ENCODE measurements around the gene SLC6A19. TPM values are rescaled to one million over a fixed set of nuclear protein-coding genes. Genes with fewer than 3 reads are reported as not detected.

Gene SLC6A19
- total RNA-seq, 4 donors from 2014 or later, result not detected

GRCh38 chr5:1173485-1174070, 27.8 kb upstream of the SLC6A19 start:
- TF ChIP-seq, protein P1, sequence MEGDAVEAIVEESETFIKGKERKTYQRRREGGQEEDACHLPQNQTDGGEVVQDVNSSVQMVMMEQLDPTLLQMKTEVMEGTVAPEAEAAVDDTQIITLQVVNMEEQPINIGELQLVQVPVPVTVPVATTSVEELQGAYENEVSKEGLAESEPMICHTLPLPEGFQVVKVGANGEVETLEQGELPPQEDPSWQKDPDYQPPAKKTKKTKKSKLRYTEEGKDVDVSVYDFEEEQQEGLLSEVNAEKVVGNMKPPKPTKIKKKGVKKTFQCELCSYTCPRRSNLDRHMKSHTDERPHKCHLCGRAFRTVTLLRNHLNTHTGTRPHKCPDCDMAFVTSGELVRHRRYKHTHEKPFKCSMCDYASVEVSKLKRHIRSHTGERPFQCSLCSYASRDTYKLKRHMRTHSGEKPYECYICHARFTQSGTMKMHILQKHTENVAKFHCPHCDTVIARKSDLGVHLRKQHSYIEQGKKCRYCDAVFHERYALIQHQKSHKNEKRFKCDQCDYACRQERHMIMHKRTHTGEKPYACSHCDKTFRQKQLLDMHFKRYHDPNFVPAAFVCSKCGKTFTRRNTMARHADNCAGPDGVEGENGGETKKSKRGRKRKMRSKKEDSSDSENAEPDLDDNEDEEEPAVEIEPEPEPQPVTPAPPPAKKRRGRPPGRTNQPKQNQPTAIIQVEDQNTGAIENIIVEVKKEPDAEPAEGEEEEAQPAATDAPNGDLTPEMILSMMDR (IDR thresholded peaks at IDR 0.05; ENCODE audit: low read depth), result no peak

DNA sequence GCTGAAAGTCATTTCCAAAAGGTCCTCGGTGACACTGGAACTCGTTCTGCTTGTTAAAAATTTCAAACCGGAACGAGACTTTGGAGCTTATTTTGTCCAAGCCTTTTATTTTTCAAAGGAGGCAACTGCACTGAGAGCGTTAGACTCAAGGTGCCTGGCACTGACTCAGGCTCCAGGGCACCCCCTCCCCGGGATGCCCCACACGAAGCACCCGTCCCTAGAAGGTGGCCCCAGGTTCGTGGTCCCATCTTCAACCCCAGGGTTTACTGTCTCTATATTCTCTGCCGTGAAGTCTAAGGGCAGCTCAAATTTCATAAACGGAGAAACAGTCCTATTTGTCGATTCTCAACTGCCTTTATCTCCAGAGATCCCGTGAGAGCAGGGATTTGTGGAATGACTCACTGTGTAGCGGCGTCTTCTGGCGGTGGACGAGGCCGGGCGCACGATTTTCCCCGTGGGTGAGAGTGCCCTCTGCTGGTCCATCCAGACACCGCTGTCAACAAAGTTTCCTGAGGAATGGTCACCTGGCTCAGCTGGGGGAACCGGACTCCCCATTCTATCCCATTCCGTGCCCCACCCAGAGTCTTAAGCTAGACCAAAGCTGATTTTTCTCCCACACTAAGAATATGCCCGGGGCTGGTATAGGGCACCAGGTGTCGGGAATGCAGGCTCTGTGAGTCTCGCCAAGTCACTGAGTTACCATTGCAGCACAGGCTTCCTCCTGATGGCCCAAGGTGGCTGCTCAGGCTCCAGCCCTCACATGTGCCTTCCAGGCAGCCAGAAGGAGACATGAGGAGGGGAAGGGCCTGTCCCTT, 27.1 kb upstream of the SLC6A19 start:
- TF ChIP-seq, protein P1 (IDR thresholded peaks at IDR 0.05; ENCODE audit: low read depth), result no peak

DNA sequence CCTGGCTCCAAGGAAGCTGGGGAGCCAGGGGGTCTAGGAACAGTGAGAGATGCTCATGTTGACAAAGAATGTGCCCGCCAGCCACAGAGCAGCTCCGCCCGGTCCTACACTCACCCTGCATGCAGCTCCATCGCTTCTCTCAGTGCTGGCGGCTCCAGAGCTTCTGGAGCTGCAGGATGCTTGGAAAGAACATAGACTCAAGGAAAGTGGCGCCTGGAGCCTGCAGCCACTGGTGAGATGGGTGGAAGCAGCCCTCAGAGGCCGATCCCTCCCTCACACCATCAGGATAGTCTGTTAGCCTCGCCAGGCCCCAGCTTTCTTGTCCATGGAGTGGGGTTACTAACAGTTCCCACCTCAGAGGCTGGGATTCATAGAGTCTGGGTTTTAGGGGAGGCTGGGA, 26.4 kb upstream of the SLC6A19 start:
- TF ChIP-seq, protein P1 (IDR thresholded peaks at IDR 0.05; ENCODE audit: low read depth), result no peak

DNA sequence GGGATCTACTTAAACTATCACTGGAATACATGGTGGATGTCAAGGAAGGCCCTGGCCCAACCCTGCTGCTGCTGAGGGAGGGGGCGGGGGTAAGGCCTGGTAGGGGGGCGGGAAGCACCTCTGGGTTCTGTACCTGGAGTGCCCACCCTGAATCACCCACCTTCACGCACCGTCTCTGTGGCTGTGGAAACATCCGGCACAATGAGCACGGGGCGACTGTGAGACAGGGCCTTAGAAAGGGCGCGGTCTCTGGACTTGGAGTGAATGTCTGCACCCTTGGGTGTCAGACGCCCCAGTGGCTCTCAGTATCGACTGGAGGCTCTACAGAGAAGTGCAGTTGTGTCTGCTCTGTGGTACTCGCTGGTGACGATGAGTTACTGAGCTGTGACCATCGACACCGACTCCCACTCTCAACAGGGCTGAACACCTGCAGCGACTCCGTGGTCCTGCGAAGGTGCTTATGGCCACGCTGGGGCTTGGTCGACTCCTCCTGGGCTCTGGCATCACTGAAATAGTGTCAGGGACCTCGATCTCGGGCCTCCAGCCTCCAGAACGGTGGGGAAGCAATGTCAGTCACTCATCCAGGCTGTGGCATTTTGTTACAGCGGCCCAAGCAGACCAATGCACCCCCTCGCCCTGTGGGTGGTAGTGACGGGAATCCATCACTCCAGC, 25.5 kb upstream of the SLC6A19 start:
- TF ChIP-seq, protein P1 (IDR thresholded peaks at IDR 0.05; ENCODE audit: low read depth), result no peak

GRCh38 chr5:1176473-1177391, 24.7 kb upstream of the SLC6A19 start:
- TF ChIP-seq, protein P1 (IDR thresholded peaks at IDR 0.05; ENCODE audit: low read depth), result no peak

DNA sequence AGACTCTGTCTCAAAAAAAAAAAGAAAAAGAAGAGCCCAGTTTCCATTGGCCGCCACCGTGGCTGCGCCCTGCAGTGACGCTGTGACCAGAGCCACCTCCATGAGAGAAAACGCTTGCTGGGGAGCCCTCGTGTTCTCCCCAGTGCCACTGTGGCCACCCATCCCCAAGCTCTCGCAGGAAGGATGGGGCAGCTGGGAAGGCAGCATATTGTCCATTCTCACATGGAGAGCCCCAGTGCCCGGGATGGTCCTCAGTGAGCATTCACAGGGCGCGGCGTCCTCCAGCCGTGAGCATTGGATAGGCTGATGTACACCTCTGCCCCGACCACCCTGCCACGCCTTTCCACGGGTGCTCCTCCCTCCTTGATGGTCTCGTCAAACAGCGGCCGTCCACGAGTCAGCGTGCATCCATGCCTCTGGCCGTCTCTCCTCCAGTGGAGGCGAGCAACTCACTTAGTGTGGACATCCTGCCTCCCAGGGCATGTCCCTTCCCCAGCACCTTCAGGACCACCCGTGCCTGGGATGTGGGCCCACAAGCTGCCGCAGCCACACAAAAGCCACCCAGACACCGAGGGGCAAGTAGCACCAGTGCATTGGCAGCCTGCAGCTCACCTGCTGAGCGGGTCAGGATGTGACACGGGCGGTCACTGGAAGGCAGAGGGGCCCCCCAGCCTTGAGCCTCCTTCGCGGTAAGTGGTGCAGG, 23.4 kb upstream of the SLC6A19 start:
- TF ChIP-seq, protein P1 (IDR thresholded peaks at IDR 0.05; ENCODE audit: low read depth), result no peak
